Mammary epithelial cell (primary cell): ENCODE results near the gene RSL1D1.

ENCODE experiments used
- CTCF ChIP-seq, 2 donors: IDR thresholded peaks in 1 of 2; conservative IDR thresholded peaks in 1 of 2; 2 replicates each; pipeline ENCODE4 v1.5.1; 2011 to 2012; ENCODE audit warnings: inconsistent platforms in 2 of 2, low read length in 2 of 2, mild to moderate bottlenecking in 2 of 2, control low read depth in 1 of 2, low read depth in 1 of 2; ENCODE audit not compliant: insufficient read depth in 1 of 2; ENCODE audit errors: extremely low read depth in 1 of 2
- EZH2 ChIP-seq: IDR thresholded peaks from 2 replicates; pipeline ENCODE4 v1.6.1; 2012; ENCODE audit warnings: low read length, inconsistent platforms, borderline replicate concordance

- TF ChIP-seq CTCF (conservative IDR thresholded peaks at IDR 0.05 in 1 of 2, IDR thresholded peaks at IDR 0.05 in 1 of 2; ENCODE audit: extremely low read depth in 1 of 2, insufficient read depth in 1 of 2, low read depth in 1 of 2, low read length in 2 of 2) (no peak), EZH2 (no peak)
These were observed 11.1 kb upstream of the RSL1D1 start for GRCh38 chr16:11862489-11862888.
